GM12872 (cell line): ENCODE results near the gene CLC.

Experiments
- TF ChIP-seq, protein P1 (sequence below): IDR thresholded peaks from 3 replicates; pipeline ENCODE4 v1.5.1; 2011; ENCODE audit warnings: low read depth, mild to moderate bottlenecking, low read length, moderate library complexity; ENCODE audit not compliant: insufficient read depth

Gene CLC

DNA sequence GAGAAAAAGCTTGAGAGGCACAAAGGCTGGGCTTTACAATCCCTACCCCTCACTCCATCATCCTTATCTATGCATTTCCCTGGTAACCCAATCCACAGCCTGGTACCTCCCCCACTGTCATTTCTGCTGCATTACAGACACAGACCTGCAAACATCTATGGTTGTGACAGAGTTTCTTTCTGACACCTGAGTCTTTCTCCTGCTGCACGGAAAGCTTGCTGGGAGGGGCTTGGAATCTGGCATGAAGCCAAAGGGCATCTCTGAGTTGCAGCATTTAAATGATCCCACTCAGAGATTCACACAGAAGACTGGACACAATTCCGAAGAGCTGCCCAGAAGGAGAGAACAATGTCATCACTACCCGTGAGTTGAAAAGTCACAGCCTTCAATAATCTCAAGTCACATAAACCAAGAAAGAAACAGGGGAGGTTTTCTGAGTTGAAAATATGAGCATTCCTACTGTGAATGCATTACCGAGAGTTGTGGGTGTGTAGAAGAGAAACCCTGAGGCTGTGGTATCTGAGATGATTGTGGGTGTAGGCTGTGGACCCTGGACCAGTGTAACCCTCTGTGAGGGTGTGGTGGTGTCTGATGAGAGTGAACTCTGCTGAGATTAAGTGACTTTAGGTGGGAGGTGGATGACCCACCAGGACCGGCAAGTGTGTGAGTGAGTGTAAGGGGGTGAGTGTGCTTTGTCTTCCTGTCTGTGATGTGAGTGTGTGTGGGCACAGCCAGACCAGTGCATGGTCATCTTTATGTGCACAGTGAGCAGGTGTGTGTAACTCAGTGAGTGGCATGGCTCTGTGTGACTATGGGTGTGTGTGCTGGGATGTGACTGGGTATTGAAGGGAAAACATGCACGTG lies 33.4 kb downstream of the CLC start, which contains the start of gene LGALS14:
Gene LGALS14, plus strand, starts transcription at position 301 of the 864 bp plus-strand sequence. Its CDS starts 48 bp downstream, at position 349.
- TF ChIP-seq, protein P1, sequence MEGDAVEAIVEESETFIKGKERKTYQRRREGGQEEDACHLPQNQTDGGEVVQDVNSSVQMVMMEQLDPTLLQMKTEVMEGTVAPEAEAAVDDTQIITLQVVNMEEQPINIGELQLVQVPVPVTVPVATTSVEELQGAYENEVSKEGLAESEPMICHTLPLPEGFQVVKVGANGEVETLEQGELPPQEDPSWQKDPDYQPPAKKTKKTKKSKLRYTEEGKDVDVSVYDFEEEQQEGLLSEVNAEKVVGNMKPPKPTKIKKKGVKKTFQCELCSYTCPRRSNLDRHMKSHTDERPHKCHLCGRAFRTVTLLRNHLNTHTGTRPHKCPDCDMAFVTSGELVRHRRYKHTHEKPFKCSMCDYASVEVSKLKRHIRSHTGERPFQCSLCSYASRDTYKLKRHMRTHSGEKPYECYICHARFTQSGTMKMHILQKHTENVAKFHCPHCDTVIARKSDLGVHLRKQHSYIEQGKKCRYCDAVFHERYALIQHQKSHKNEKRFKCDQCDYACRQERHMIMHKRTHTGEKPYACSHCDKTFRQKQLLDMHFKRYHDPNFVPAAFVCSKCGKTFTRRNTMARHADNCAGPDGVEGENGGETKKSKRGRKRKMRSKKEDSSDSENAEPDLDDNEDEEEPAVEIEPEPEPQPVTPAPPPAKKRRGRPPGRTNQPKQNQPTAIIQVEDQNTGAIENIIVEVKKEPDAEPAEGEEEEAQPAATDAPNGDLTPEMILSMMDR, result no peak

DNA sequence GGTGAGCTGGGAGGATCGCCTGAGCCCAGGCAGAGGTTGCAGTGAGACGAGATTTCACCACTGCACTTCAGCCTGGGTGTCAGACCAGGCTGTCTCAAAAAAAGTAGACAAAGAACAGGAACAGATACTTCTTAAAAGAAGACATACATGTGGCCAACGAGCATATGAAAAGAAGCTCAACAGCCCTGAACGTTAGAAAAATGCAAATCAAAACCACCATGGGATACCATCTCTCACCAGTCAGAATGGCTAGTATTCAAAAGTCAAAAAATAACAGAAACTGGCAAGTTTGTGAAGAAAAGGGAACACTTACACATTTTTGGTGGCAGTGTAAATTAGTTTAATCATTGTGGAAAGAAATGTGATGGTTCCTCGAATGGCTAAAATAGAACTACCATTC lies 36.5 kb downstream of the CLC start:
- TF ChIP-seq, protein P1, result no peak

DNA sequence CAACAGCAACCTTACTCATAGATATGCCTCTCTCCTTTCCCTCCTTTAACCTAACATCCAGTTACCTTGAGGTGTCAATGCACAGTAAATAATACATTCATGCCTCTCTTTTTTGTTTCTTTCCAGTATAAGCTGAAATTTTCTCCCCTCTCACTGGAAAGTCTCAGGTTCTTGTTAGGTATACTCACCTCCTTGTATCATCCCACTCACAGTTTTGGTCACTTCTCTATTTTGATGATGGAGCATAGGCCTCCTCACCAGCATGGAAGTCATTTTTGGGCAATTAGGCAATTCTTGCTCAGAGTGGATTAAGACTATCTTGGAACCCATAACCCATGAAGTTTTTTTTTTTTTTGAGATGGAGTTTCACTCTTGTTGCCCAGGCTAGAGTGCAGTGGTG lies 39.3 kb downstream of the CLC start:
- TF ChIP-seq, protein P1, result no peak

DNA sequence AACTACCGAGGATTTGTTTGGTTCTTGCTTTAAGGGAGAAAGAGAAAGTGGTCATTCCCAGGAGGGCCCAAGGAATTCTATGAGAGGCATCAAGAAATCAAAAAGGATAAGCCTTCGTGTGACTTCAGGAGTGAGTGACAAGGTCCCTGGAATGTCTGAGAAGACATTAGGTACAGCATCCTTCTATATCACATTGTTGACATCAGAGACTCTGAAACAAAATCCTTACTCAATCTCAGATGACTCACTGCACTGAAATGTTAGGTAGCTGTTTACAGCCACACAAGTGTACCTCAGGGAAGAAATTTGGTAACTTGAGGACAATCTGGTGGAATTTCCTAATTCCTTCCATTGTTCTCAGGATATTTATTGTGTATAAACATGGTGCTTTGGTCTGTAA lies 41.4 kb downstream of the CLC start:
- TF ChIP-seq, protein P1, result no peak

DNA sequence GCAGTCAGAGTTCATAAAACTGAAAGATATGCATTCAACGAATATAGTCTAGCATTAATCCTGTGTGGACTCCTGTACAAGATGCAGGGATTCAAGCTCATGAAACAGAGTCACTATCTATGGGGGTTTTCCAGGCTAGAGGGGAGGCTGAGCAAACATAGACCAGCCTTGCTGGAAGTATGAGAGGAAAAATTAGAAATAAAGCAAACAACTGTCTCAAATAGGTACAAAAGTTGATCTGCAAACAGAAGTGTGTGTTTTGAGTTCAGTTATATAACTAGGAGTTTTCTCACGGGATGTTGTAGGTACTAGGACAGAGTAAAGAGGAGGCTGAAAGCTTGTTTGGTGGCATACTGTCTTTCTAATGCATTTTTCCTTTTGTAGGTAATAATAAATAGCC lies 42.1 kb downstream of the CLC start:
- TF ChIP-seq, protein P1, result no peak

DNA sequence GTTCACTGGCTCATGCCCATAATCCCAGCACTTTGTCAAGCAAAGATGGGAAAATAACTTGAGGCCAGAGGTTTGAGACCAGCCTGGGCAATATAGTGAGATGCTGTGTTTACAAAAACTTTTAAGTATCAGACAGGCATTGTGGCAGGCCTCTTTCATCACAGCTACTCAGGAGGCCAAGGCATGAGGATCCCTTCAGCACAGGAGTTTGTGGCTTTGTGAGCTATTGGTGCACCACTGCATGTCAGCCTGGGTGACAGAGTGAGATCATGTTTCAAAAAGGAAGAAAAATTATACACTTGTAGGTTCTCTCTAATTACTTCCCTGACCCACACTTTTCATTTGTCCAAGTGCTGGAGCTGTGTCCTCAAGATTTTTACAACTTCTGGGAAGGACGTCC lies 45.0 kb downstream of the CLC start:
- TF ChIP-seq, protein P1, result no peak

DNA sequence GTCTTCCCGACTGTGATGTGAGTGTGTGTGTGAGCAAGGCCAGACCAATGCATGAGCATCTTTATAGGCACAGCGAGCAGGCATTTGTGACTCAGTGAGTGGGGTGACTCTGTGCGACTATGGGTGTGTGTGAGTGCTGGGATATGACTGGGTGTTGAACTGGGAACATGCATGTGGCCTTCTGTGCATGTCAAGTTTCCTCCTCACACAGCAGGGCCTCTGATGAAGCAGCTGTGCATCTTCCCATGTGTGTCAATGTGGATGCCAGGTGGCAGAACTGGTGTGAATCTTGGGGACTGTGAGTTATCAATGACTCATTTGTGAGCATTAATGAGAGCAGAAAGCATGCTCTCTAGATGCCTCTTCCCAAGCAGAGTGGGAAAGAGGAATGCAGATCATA lies 45.7 kb downstream of the CLC start:
- TF ChIP-seq, protein P1, result no peak
